ENCODE results near the gene NEGR1. TPM values are rescaled to one million over a fixed set of nuclear protein-coding genes. Genes with fewer than 3 reads are reported as not detected.

Gene NEGR1
- total RNA-seq, 1 donor from 2014 or later = 2.5 TPM

DNA sequence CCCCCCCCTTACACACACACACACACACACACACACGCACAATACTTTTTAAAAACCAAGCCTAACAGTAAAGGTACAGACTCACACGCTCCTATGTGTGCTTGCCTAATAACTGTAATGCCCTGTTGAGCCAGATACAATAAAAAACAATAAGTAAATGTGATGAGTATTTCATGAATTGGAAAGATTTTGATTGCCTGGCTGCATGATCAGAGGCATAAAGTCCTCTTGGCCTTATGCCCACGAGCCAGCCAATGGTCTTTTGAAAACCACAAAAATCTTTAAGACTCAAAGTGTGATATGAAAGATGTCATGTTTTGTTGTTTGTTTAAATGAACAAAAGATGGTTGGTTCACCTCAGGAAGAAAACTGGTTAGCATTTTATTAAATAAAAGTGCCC, 759.6 kb downstream of the NEGR1 start:
- DNase-seq (ENCODE audit: extremely low read depth, low read depth, low spot score) = no peak

DNA sequence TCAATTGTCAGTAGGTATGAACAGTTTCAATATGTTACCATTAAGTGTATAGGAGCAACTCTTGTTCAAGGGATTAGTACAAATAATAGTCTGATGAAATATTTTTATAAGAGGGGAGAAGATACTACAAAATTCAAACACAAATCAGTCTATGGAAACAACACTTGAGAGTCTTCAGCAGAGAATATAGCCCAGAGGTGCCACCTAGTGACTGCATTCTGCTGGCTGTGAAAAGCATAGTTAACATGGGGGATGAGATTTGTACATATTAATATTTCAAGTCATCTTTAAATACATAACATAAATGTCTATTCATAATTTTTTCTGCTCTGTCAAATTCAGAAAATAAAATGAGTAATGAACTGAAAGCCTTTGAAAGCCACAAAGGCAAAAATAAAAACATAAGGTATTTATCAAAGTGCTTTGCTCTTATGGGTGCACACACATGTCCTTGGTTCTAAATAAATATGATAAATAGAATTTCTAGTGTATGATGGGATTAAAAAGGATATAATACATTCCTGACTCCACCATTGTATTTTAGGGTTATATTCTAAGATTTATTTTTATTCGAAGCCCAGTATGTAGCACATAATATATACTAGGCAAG, 760.6 kb downstream of the NEGR1 start:
- peak; percentile 10 for DNase-seq (ENCODE audit: extremely low read depth, low read depth, low spot score)

DNA sequence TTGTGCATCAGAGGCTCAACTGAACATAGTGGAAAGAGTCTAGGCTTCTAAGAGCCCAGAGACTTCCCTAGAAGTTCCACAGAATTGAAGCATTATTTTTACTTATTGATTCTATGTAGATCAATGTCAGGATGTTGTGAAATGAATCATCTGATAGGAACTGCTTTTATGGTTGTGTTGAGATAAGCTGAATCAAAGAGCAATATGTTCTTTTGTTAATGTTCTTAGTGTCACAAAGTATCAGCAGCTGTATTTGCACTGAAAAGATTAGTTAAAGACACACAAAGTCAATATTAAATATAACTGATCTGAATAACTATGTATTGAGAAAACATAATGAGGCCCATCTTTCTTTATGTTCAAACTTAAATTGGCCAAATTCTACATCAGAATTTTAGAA, 770.8 kb downstream of the NEGR1 start:
- DNase-seq (ENCODE audit: extremely low read depth, low read depth, low spot score) = no peak

GRCh38 chr1:71510725-71511124, 771.6 kb downstream of the NEGR1 start:
- DNase-seq (ENCODE audit: extremely low read depth, low read depth, low spot score) = no peak

- no peak for DNase-seq (ENCODE audit: extremely low read depth, low read depth, low spot score)
Observed at GRCh38 chr1:71509051-71509595, 773.2 kb downstream of the NEGR1 start.

- no peak for DNase-seq (ENCODE audit: extremely low read depth, low read depth, low spot score)
Observed at GRCh38 chr1:71502006-71502405, 780.3 kb downstream of the NEGR1 start.

GRCh38 chr1:71498542-71498941, 783.8 kb downstream of the NEGR1 start:
- DNase-seq (ENCODE audit: extremely low read depth, low read depth, low spot score) = no peak

DNA sequence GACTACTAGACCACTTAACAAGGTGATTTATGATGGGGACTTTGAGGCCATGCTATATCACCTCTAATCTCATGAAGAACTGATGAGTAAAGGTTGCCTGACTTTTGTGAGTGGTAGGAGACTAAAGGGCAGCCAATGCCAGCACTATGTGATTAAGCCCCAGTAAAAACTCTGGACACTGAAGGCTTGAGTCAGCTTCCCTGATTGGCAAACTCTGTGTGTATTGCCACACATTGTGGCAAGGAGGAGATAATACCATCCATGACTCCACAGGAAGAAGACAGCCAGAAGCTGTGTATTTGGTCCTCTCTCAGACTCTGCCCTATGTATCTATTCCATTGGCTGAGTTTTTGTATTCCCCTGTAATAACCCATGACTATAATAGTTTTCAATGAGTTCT, 788.2 kb downstream of the NEGR1 start:
- no peak for DNase-seq (ENCODE audit: extremely low read depth, low read depth, low spot score)

DNA sequence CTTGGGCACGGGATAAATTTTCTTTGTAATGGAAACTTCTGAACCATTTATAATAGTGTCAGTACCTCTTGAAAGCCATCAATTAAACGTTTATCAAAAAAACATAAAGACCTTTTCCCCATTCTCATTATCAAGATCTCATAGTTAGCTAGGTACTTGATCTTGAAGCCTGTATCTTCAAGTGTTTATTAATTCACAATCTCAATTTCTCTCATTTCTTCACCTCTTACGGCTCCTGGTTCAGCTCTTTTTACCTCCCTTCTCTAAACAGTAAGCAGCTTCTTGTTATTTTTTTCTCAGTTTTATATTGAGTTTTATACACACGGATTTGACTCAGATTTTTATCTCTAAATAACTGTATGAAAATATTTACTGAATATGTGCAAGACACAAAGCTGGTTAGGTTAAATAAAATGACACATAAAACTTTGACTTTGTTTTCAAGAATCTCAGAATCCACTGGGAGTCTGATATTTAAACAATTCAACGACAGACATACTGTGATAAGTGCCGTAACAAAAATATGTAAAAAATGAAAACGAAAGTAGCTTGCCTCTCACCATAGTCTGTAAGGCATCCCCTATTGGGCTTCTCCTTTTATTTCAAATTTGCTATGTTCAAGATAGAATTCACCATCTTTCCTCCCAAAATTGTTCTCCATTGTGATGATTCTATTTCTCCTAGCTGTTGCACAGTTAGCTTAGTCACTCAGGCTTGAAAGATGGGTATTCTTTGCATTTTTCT, 789.9 kb downstream of the NEGR1 start:
- no peak for DNase-seq (ENCODE audit: extremely low read depth, low read depth, low spot score)

DNA sequence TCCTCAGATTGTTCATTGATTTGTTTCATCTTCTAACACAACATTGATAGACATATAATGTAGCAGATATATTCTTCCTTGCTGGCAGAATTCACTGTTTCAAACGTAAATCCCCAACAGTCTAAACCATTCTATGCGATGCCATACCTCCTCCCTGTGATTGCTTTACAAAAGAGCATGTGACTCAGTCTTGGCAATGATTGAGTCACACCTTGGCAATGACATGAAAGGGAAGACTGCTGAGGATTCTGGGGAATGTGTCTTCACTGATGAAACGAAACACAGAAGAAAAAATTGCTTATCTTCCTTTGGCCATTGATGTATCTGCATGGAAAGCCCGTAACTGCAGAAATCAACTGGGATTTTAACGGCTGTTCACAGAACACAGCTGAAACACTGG, 791.9 kb downstream of the NEGR1 start:
- no peak for DNase-seq (ENCODE audit: extremely low read depth, low read depth, low spot score)

DNA sequence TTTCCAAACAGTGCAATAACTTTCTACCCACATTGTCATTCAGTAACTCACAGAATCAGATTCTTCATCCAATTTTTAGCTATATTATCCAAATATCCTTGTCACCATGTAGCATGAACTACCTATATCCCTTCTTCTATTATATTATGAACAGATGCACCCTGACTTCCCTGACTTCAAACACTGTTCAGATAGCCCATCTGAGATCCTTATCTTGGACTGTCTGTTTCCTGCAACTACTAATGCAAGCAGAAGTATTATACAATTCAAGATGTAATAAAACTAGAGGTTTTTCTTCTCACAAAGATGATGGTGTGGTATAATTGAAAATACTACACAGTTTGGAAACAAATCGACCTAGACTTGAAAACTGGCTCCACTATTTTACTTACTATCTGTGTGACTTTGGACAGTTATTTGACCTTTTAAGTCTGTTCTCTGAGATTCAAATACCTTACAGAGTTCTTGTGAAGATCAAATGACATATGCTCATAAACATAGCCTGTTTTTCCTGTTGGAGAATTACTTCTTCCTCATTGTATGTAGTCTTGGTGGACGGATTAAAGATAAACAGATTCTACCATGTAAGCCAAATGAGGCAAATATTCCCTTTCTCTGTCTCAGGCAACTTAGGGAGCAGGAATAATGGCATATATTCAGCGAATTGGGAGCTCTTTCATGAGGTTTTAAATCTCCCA, 793.6 kb downstream of the NEGR1 start:
- DNase-seq (ENCODE audit: extremely low read depth, low read depth, low spot score) = no peak

- DNase-seq (ENCODE audit: extremely low read depth, low read depth, low spot score) = no peak
Observed at GRCh38 chr1:71473331-71473730, 809.0 kb downstream of the NEGR1 start.

- no peak for DNase-seq (ENCODE audit: extremely low read depth, low read depth, low spot score)
Observed at GRCh38 chr1:71465093-71465492, 817.2 kb downstream of the NEGR1 start.

- no peak for DNase-seq (ENCODE audit: extremely low read depth, low read depth, low spot score)
Observed at GRCh38 chr1:71464016-71464415, 818.3 kb downstream of the NEGR1 start.

DNA sequence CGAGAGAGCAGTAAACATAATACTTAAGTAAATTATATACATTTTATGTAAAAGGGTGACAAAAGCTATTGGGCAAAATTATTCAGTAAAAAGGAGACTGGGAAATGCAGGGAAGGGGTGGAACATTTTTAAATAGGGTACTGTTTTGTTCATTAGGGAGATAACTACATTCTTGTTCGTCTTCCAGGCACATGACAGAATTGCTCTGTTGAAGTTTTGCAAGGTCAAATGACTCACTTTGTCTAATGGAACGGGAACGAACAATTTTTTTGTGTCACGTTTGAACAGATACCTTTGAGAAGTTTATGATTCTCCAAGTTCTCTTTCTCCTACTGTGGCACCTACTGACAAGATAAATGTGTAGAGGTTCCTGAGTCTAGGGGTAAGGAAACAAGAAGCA, 819.2 kb downstream of the NEGR1 start:
- no peak for DNase-seq (ENCODE audit: extremely low read depth, low read depth, low spot score)

GRCh38 chr1:71462247-71462646, 820.1 kb downstream of the NEGR1 start:
- DNase-seq (ENCODE audit: extremely low read depth, low read depth, low spot score) = no peak

DNA sequence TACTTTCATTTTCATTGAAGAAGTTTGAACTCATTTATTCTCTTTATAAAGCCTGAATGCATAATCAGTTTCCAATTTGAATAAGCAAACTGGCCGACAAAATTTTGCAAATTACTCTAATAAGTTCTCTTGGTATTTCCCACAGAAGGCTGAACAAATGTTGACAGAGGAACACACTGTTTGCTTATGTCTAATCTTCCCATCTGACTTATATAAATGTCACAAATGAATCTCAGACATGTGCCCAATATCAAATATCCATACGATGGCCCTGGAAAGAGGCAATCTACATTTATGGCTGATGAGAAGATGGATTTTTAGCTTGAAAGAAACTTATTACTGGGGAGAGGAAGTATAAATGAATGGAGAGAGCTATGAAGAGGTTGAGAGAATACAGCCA, 820.9 kb downstream of the NEGR1 start:
- no peak for DNase-seq (ENCODE audit: extremely low read depth, low read depth, low spot score)

GRCh38 chr1:71448444-71448843, 833.9 kb downstream of the NEGR1 start:
- DNase-seq (ENCODE audit: extremely low read depth, low read depth, low spot score) = no peak

GRCh38 chr1:71438626-71439025, 843.7 kb downstream of the NEGR1 start:
- DNase-seq (ENCODE audit: extremely low read depth, low read depth, low spot score) = no peak

DNA sequence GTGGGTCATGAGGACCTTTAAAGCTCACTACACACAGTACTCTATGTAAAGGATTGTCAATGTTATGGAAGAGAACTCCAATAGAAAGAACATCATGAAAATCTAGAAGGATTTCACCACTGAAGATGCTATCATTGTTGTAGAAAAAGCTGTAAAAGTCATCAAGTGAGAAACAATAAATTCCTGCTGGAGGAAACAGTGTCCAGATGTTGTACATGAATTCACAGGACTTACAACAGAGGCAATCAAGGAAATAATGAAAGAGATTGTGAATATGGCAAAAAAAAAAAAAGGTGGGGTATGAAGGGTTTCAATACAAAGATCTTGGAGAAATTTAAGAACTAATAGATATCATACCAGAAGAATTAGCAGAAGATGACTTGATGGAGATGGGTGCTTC, 846.4 kb downstream of the NEGR1 start:
- DNase-seq (ENCODE audit: extremely low read depth, low read depth, low spot score) = no peak

DNA sequence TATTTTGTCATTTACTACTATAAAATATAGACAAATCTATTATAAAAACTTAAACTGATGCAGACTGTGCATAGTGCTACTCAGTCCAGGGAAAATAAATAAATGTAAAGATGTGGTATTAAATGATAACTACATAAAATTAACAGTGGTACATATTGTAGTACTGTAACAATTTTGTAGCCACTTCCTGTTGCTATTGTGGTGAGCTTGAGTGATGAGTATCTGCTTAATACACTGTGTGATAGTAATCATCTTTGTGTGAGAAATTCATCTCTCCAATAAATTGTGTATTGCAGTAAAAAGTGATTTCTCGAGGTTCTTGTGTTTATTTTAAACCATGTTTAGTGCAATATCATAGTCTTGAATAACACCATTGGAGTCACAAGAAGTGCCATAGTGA, 848.1 kb downstream of the NEGR1 start:
- DNase-seq (ENCODE audit: extremely low read depth, low read depth, low spot score) = no peak

GRCh38 chr1:71428029-71428428, 854.3 kb downstream of the NEGR1 start:
- DNase-seq (ENCODE audit: extremely low read depth, low read depth, low spot score) = no peak
